Hematopoietic multipotent progenitor cell treated with erythropoietin and hydrocortisone succinate and interleukin-3 and kit ligand, for 8 days (in vitro differentiated cells): Measurements from ENCODE around the gene CERS6.
"Not testable (repeated sequence)": the region's sequence is repeated elsewhere in the genome, so short reads cannot be mapped to it uniquely, and the experiment has no call there.

ENCODE experiments used
- DNase-seq: peaks from one replicate; pipeline ENCODE4 v3.0.0-alpha.2; 2015

CERS6 gene

GRCh38 chr2:168455645-168456520 lies at the start of gene CERS6:
Gene CERS6, plus strand, starts transcription at chr2:168456272. Its CDS starts 177 bp downstream, at chr2:168456449.
- DNase-seq, result peak; percentile 93

- DNase-seq, result not testable (repeated sequence)
Observed at GRCh38 chr2:168412301-168412700, 43.8 kb upstream of the CERS6 start.

- DNase-seq, result not testable (repeated sequence)
Observed at GRCh38 chr2:168413101-168413500, 43.0 kb upstream of the CERS6 start.

GRCh38 chr2:168416555-168416954 lies 39.5 kb upstream of the CERS6 start:
- DNase-seq, result peak; percentile 4

GRCh38 chr2:168422584-168422983 lies 33.5 kb upstream of the CERS6 start:
- DNase-seq, result no peak

GRCh38 chr2:168424112-168424951 lies 31.7 kb upstream of the CERS6 start:
- no peak for DNase-seq

GRCh38 chr2:168424971-168425370 lies 31.1 kb upstream of the CERS6 start:
- no peak for DNase-seq

- DNase-seq, result no peak
Observed at GRCh38 chr2:168426861-168427260, 29.2 kb upstream of the CERS6 start.

GRCh38 chr2:168427451-168427850 lies 28.6 kb upstream of the CERS6 start:
- DNase-seq, result no peak

- DNase-seq, result no peak
Observed at GRCh38 chr2:168428431-168428830, 27.6 kb upstream of the CERS6 start.

- DNase-seq, result no peak
Observed at GRCh38 chr2:168429988-168430387, 26.1 kb upstream of the CERS6 start.

GRCh38 chr2:168430431-168430830 lies 25.6 kb upstream of the CERS6 start:
- DNase-seq, result no peak

GRCh38 chr2:168431301-168432024 lies 24.6 kb upstream of the CERS6 start:
- DNase-seq, result no peak

GRCh38 chr2:168432100-168432499 lies 24.0 kb upstream of the CERS6 start:
- DNase-seq, result no peak

- DNase-seq, result no peak
Observed at GRCh38 chr2:168432565-168433186, 23.4 kb upstream of the CERS6 start.

GRCh38 chr2:168433527-168433926 lies 22.5 kb upstream of the CERS6 start:
- DNase-seq, result no peak

- DNase-seq, result peak; percentile 62
Observed at GRCh38 chr2:168434146-168434545, 21.9 kb upstream of the CERS6 start.

- no peak for DNase-seq
Observed at GRCh38 chr2:168436840-168437239, 19.2 kb upstream of the CERS6 start.

GRCh38 chr2:168438553-168438952 lies 17.5 kb upstream of the CERS6 start:
- no peak for DNase-seq

- no peak for DNase-seq
Observed at GRCh38 chr2:168439536-168439935, 16.5 kb upstream of the CERS6 start.

- no peak for DNase-seq
Observed at GRCh38 chr2:168441214-168441872, 14.7 kb upstream of the CERS6 start.

- DNase-seq, result no peak
Observed at GRCh38 chr2:168443818-168444217, 12.3 kb upstream of the CERS6 start.
